Activated effector memory CD4-positive, alpha-beta T cell treated with anti-CD3 and anti-CD28 coated beads, Interleukin-2, amount 50 U/mL, for 16 hours (primary cell): ENCODE measurements around the gene SPSB1.

Source experiments
- DNase-seq: peaks from one replicate; pipeline ENCODE4 v3.0.0-alpha.2; 2020

SPSB1 gene

GRCh38 chr1:9302745-9303524 lies 10.2 kb downstream of the SPSB1 start:
- DNase-seq: no peak

- no peak for DNase-seq
Observed at GRCh38 chr1:9303916-9304315, 11.2 kb downstream of the SPSB1 start.

- no peak for DNase-seq
Observed at GRCh38 chr1:9305216-9305615, 12.5 kb downstream of the SPSB1 start.

- DNase-seq: no peak
Observed at GRCh38 chr1:9306006-9306405, 13.3 kb downstream of the SPSB1 start.

DNA sequence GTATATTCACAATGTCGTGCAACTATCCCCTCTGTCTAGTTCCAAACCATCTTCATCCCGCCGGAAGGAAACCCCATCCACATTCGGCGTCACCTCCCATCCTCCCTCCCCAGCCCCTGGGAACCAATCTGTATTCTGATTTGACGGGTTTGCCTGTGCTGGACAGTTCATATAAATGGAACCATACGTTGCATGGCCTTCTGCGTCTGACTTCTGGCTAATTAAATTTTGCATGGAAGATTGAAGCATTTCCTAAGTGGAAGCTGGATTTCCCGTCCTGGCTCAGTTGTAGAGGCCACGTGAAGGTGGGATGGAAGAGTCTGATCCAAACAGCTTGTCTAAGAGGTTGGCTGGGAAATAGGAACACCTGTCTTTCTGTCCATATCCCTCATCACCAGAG lies 14.6 kb downstream of the SPSB1 start:
- no peak for DNase-seq

GRCh38 chr1:9308236-9308785 lies 15.6 kb downstream of the SPSB1 start:
- DNase-seq: no peak

DNA sequence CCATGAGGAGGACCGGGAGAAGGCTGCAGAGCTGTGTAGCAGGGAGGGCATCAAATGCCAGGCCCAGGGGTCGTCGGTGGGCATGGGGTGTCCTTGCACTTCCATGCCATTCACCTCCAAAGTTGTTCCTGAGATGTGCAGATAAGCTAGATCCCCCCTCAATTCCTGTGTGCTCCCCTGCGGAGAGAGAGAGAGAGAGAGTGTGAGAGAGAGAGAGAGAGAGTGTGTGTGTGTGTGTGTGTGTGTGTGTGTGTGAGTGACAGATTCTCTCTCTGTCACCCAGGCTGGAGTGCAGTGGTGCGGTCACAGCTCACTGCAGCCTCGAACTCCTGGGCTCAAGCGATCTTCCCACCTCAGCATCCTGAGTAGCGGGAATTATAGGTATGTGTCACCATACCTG lies 16.4 kb downstream of the SPSB1 start:
- DNase-seq: no peak

- no peak for DNase-seq
Observed at GRCh38 chr1:9309991-9310390, 17.3 kb downstream of the SPSB1 start.

GRCh38 chr1:9311029-9311428 lies 18.3 kb downstream of the SPSB1 start:
- no peak for DNase-seq

GRCh38 chr1:9311479-9311878 lies 18.8 kb downstream of the SPSB1 start:
- no peak for DNase-seq

DNA sequence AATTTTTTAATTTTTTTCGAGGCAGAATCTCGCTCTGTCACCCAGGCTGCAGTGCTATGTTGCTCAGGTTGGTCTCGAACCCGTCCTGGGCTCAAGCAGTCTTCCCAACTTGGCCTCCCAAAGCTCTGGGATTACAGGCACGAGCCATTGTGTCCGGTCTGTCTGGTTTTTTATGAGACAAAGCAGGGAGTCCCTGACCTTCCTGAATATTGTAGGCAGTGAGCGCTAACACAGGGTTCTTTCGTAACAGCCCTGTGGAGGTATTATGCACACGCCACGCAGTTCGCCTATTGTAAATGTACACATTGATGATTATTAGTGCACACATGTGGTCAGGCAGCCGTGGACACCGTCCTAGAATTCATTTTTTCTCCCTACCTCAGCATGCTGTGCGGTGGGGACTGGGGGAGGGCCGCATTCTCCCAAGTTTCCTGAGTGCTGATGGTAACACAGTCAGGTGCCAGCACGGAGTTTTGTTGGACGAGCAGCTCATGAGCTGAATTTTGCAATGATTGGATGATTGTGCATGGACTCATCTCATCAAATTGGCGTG lies 19.6 kb downstream of the SPSB1 start:
- DNase-seq: no peak

DNA sequence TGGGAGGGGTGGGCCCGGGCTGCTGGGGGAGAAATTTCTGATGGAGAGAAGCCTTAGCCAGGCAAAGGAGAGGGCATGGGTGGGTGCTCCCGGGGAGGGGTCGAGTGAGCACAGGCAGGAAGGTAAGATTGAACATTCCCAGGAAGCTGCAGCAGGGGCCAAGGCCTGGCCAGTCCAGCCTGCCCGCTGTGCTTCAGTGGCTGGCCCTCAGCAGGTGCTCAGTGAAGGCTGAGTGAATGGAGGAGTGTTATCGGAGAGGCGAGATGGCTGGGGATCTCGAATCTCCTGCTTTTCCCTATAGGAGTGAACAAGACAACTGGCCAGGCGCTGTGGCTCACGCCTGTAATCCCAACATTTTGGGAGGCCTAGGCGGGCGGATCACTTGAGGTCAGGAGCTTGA lies 20.9 kb downstream of the SPSB1 start:
- DNase-seq: no peak

- DNase-seq: no peak
Observed at GRCh38 chr1:9314111-9314510, 21.4 kb downstream of the SPSB1 start.

- no peak for DNase-seq
Observed at GRCh38 chr1:9314711-9315379, 22.2 kb downstream of the SPSB1 start.

- peak; percentile 87 for DNase-seq
Observed at GRCh38 chr1:9315411-9316079, 22.9 kb downstream of the SPSB1 start.

DNA sequence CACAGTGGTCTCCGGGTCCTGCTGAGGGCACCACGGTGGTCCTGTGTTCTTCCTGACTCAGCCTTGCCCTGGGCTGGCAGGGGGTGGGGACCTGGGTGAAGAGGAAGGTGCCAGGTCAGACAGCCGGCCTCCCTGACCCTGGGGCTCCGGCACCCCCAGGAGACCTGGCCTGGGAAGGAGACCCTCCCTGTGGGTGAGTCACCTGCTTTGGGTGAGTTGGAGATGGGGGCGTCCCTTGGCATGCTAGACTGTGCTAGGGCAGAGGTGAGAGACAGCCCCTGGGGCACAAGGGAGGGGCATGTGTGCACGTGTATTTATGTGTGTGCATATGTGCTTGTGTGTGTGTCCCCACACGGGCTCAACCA lies 23.4 kb downstream of the SPSB1 start:
- peak; percentile 74 for DNase-seq

DNA sequence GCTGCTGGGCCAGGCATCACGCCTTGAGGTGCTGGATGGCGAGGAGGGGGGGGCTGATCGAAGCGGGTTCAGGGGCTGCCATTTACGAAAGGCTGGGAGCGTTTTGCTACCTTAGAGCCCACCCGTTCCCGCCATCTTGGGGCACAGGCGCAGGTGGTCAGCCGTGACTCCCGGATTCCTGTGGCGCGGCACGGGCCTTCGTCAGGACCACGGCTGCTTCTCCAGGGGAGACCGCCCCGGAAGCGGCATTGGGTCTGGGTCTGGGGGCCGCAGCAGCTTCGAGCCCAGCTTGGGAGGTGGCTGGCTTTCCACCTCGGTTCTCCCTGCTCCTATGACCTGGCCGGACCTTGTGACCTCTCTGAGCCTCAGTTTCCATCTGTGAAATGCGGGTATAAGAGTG lies 23.8 kb downstream of the SPSB1 start:
- no peak for DNase-seq

GRCh38 chr1:9317072-9317471 lies 24.4 kb downstream of the SPSB1 start:
- DNase-seq: no peak

- no peak for DNase-seq
Observed at GRCh38 chr1:9317591-9318417, 25.1 kb downstream of the SPSB1 start.

GRCh38 chr1:9319208-9319788 lies 26.6 kb downstream of the SPSB1 start:
- DNase-seq: no peak

GRCh38 chr1:9319789-9320519 lies 27.3 kb downstream of the SPSB1 start:
- DNase-seq: no peak
